RCC 7860 (cell line): ENCODE measurements around the gene LUC7L.
A peak's percentile ranks its signal among the peaks of the same experiment; 100 is the strongest.
"Not testable (repeated sequence)": the region's sequence is repeated elsewhere in the genome, so short reads cannot be mapped to it uniquely, and the experiment has no call there.

Experiments used
- DNase-seq: peaks from one replicate; pipeline ENCODE4 v3.0.0-alpha.2; 2015; ENCODE audit warnings: low spot score
- FAIRE-seq: peaks from 2 replicates; lab custom pipeline; 2012; peaks lifted over from hg19 to GRCh38; lab: Jason Lieb, UNC

The LUC7L gene, protein sequence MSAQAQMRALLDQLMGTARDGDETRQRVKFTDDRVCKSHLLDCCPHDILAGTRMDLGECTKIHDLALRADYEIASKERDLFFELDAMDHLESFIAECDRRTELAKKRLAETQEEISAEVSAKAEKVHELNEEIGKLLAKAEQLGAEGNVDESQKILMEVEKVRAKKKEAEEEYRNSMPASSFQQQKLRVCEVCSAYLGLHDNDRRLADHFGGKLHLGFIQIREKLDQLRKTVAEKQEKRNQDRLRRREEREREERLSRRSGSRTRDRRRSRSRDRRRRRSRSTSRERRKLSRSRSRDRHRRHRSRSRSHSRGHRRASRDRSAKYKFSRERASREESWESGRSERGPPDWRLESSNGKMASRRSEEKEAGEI

DNA sequence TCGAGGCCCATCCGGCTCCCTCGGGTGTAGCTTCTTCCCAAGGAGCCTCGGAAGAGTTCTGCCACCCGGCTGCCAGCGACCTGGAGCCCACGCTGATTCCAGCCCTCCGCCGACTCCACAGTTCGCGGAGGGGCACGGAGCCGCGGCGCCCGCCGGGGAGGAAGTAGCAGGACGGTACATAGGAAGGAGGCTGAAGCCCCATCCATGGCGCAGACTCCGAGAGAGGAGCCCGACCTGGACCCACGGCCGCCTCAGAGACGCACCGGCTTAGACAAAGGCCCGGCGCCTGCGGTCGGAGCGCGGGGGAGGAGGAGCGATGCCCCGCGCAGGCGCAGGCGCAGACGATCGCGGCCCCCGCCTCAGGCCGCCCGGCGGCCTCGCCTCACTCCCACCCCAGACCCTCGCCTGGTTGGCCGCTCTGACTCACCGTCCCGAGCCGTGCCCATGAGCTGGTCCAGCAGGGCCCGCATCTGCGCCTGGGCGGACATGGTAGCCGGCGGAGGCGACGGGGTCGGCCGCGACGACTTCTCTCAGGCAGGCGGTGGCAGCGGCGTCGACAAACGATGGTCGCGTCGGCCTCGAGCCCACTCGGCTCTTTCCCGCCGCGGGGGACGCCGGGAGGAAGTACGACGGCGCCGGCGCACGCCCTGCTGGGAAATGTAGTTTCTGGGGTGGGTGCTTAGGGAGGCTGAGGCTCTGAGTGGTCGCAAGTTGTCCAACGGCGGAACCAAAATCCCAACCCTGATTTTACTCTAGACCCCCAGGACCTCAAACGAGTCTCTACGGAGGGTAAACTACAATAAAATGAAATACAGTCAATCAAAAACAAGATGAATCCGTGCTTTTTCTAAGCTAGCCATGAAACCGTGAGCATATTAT lies at the start of gene LUC7L:
Gene LUC7L, minus strand, starts transcription at position 598 of the 879 bp plus-strand sequence. Its CDS starts 110 bp downstream, at position 488.
- DNase-seq (peak; percentile 60), FAIRE-seq (no peak)

DNA sequence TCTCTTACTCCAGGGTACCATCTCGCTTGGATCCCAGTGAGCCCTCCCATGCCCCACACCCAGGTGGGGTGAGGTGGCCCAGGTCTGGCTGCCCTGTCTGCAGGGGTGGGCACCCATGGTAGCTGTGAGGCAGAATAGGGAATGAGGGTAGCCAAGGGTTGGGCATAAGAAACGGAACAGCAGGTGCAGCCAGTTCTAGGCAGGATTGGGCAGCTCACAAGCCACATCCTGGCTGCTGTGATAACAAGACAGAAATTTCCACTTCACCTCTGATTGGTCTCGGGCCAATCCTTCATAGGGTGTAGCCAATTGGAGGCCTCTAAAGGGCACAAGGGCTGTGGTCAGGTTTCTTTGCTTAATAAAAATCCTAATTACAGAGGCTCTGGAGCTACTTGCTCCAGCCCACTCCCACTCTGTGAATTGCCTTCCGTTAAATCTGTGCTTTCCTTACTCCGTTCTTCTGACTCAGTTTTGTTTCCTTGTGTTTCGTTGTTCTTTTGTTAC lies 49.7 kb upstream of the LUC7L start:
- no peak for FAIRE-seq
- DNase-seq: peak; percentile 15

DNA sequence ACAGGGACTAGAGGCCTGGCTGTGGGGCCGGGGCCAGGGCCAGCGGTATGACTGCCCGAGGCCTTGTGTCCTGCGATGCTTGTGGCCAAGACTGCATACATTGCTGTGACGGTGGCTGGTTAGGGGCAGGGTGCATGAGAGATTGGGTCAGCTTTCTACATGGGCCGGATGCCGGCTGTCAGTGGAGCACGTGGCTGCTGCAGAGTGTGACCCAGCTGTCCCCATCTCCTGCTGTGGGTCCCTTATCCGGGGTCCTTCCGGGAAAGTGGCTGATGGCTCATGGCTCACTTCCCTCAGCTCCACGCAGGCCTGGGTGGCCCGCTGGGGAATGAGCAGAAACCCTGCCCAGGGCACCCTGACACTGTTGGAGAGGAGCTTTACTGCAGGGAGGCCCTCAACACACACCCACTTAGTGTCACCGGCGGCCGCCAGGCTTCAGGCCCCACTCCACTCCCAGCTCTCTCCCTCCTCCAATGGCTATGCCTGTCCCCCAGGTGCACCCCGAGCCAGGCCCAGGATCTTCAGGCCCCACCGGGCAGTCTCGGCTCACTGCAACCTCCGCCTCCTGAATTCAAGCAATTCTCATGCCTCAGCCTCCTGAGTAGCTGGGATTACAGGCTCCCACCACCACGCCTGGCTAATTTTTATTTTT lies 47.3 kb upstream of the LUC7L start:
- DNase-seq (no peak), FAIRE-seq (no peak)

DNA sequence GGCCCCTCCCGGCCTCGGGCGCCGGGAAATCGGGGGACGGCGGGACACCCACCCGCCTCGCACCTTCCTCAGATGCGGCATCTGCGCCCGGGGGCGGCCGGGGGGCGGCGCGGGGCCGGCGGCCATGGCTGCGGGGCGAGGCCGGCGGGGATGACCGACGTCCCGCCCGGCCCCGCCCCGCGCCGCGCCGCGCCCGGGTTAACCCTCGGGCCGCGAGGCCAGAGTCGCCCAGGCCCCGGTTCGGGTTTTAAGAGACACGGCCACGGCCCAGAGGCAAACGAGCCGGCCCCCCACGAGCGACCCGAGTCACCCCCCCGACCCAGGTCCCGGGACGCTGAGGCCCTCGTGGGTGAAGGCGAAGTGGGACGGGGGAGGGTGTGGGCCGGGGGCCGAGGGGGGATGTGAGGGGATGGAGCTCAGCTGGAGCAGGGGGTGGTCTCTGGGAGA lies 46.6 kb upstream of the LUC7L start, which contains the start of gene RGS11:
Gene RGS11, minus strand, starts transcription at position 159 of the 447 bp plus-strand sequence. Its CDS starts 33 bp downstream, at position 126.
- no peak for FAIRE-seq
- DNase-seq: no peak

DNA sequence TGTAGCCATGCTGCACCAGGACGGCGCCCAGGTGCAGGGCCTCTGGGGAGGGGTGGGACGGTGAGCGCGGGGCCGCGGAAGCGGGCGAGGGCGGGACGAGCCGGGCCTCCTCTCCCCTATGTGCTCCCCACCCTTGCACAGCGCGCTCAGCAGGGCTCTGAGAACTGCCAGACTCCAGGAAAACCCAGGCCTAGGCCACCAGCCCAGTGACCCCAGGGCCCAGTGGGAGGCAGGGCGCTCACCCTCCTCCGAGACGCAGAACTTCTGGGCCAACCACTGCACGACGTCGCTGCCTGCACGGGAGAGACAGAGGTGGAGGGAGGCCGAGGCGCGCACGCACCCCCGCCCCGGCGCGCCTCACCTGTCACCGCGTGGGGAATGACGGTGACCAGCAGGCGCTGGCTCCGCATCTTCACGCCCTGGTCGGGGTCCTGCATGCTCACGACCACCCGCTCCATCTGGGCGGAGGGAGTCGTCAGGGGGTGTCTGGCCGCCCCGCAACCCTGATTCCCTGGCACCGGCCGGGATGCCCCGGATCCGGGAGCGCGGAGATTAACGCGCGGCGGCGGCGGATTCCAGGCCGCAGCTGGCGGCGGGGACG lies 45.9 kb upstream of the LUC7L start:
- DNase-seq: no peak
- no peak for FAIRE-seq

DNA sequence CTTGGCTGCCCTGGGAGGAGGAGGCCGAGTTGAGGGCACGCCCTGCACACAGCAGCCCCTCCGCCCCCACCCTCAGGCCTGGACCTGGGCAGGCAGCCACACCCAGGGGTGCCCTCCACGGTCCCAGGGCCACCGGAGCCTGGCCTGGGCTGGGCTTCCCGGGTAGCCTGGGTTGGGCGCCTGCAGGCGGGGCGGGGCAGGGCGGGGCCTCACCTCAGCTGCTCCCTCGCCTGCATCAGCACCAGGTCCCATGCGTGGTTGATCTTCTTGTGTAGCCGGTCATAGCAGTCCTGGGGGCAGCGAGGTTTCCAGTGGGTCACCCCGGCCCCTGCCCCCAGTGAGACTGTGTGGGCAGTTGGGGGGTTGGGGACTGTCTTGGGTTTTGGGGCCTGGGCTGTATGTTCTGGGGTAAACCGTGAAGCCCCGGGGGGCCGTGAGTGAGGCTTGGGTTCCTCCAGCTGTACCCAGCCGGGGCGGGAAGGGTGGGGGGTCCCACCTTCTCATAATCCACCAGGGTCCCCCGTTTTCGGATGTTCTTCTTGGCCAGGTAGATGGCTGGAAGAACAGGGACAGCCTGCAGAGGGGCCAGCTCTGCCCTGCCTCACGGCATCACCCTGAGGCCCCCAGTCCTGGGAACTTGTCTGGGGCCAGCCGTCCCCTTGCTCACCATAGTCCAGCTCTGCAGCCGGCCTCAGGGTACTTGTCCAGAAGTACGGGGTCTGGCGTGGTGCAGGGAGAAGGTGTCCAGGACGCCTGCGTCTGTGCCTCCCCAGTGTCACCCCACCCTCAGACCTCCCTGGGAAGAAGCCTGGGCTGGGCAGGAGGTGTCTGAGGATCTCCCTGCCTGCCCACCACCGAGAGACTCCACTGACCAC lies 44.5 kb upstream of the LUC7L start:
- FAIRE-seq (no peak), DNase-seq (no peak)

DNA sequence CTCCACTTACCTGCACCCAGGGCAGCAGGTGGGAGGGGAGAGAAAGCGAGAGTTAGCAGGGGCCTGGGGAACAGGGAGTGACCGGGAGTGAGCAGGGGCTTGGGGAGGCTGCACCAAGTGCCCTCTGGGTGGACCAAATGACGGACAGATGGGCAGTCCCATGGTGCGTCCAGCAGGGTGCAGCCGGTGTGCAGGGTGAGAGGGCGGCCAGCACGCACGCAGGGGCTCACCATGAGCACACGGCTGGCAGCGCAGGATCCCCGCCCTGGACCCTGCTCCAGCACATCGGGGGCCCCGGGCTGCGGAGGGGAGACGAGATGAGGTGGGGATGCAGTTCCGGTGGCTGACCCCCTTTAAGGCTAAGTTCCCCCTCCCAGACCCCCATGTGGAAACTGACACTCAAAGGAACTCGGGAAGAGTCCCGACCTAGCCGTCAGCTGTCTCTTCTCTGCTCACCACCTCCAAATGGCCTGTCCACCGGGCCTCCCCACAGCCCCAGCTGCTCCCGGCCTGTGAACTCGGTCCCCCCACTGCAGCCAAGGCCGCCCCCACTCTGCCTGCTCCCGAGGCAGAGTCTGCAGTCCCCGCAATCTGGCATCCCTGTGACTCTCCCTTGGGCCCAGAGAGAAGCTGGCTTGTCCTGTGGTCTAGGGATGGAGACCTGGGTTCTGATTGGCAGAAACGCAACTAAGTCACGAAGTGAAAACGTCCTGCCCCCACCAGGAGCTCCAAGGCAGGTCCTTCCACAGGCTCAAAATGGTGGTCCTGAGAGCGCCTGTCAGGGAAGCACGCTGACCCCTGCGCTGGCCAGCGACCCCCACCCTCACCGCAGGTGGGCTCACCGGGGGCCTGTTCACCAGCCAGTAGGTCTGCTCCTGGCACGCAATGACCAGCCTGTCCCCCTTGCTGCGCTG lies 43.6 kb upstream of the LUC7L start:
- DNase-seq (no peak), FAIRE-seq (no peak)

DNA sequence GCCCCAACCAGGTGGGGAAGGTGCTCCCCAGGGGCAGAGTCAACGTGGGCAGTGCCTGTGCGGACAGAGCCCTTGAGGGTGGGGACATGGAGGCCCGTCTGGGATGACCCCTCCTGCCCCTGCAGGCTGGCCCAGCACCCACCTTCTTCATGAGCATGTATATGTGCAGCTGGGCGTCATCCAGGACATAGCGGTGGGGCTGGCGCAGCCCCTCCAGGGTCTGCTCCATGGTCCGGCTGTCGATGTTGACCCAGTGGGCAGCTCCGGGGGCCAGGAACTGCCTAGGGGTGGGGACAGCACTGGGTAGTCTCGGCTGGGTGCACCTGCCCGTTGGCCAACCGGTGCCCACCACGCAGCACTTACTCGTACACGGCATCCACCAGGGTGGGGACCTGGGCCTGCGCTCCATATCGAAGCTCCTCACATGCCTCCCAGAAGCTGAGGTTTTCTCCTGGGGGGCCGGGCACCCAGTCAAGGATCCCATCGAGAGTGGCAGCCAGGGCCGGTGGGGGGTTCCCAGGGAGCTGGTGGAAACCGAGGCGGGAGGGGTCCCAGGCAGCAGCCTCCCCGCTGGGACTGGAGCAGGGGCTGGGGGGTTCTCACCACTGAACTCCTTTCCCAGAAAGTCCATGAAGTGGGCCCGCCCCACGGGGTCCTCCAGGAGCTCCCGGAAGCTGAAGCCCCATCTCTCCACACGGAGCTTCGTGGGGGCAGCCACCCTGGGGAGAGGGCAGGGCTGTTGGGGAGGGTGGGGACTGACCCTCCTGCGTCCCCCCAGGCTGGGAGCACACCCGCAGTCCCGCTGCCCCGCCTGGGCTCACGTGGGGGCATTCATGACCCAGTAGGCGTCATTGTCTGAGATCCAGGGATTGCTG lies 41.4 kb upstream of the LUC7L start:
- no peak for FAIRE-seq
- DNase-seq: no peak

DNA sequence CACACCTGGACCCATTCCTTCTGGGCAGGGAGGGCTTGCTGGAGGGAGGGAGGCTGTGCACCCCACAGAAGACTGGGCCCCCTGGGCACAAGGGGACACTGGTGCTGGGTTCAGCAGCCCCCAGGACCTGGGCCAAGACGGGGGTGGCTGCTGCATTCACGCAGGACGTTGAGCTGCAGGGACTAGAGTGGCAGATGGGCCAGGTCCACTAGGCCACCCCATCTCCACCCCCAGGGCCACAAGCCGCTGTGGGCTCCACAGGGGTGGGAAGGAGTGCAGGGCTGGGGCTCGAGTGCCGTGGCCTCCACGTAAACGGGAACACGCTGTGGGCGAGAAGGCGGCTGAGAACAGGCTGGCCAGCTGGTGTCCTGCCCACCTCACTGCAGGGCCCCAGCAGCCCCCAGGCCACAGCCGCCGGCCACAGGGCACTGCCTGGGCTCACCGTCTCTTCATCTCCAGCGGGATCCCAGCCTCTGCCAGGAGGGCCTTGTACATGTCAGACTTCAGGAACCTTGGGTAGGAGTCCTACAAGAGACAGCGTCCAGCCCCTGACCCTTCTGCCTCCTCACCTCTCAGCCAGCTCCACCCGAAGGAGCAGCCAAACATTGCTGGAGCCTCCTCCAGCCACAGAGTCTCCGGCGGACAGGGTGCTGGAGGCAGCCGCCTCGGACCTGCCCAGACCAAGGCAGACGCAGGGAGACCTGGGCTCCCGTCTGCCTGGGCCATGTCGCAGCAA lies 40.0 kb upstream of the LUC7L start:
- FAIRE-seq (no peak), DNase-seq (no peak)

DNA sequence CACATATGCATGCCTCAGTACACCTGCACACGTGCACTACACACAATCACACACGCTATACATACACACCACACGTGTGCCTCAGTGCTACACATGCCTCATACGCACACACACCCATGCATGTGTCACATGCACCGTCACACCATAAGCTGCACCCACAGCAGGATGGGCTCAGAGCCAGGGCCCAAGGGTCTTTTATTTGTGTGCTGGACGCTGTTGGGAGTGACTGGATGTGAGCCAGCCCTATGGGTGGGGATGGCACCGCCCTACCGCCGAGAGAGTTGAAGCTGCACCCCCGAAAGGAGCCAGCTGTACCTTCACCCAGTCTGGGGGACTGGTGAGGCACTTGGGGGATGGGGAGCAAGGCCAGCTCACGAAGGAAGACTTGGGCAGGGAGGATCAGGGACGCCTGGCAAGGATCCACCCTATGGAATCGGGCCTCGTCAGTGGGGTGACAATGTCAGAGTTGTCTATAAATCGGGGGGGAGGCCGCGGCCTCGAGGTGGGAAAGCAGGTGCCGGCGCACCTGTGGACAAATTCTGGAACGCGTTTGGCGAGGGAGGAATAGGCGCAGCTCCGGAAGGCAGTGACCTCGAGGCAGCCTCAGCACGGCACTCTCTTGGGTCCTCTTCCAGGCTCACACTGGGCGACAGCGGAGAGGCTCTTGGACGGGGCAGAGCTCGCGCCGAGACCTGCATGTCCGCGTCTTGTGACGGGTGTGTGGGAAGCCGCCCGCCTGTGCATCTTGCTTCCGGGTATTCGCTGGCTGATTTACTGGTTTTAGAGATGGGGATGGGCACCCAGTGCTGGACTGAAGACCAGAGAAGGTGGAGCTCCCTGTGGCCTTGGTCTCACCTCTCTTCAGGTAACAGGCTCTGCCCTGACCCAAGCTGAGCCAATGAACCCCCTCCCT lies 39.1 kb upstream of the LUC7L start:
- FAIRE-seq (no peak), DNase-seq (no peak)

DNA sequence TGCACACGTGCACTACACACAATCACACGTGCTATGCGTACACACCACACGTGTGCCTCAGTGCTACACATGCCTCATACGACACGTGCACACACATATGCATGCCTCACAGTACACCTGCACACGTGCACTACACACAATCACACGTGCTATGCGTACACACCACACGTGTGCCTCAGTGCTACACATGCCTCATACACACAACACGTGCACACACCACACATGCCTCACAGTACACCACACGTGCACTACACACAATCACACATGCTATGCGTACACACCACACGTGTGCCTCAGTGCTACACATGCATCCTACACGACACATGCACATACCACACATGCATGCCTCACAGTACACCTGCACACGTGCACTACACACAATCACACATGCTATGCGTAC lies 38.3 kb upstream of the LUC7L start:
- DNase-seq, FAIRE-seq: not testable (repeated sequence)

DNA sequence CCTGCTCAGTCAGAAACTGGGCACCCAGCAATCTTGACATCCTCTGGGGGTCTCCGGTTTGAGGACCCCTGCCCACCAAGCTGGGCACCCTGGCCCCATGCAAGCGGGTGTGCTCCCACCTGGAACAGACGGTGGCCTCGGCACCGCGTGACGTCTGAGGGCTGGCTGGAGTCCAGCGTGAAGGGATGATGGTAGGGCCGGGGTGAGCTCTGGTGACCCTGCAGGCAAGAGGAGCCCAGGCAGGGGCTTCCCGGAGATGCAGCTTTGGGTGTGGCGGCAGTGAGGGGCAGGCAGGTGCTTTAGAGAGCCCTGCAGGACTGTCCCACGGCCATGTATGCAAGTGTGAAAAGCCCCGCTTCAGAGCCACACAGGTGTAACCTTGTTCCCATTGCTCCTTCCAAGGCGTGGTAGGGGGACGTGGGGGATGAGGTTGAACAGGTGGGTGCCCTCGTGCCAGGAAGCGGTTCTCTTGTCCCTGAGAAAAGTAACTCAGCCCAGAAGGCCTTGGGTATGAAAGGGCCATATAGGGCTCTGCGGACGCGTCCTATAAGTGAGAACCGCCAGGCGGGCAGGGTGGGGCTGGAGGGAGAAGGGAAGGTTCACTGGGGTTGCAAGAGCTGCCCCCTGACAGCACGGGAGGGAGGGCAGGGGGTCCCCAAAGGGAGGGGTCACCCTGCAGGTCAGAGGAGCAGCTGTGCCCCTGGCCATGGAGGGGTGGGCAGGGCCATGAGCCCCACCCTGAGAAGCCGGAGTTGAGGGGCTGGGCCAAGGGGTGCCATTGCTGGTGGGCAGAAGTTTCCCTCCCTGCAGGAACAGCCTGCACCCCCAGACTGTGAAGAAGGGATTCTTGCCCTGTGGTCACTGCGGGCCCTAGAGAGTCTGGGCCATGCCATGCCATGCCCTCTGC lies 37.3 kb upstream of the LUC7L start:
- DNase-seq (no peak), FAIRE-seq (no peak)

DNA sequence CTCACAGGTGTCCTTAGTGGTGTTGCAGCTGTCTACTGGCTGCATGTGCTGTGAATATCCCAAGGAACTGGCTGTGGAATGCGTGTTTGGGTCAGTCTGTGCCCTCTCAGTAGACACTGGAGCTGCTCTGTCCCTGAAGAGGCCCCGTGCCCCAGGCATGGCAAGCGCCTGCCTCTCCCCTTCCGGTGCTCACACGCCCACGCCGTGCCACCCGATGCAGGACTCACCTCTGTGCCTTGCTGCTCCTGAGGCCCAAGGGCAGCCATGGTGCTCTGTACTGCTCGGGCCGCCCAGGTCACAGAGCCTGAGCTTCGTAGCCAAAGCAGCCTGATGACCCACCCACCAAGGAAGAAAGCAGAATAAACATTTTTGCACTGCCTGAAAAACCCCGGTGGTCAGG lies 36.5 kb upstream of the LUC7L start:
- no peak for FAIRE-seq
- no peak for DNase-seq

DNA sequence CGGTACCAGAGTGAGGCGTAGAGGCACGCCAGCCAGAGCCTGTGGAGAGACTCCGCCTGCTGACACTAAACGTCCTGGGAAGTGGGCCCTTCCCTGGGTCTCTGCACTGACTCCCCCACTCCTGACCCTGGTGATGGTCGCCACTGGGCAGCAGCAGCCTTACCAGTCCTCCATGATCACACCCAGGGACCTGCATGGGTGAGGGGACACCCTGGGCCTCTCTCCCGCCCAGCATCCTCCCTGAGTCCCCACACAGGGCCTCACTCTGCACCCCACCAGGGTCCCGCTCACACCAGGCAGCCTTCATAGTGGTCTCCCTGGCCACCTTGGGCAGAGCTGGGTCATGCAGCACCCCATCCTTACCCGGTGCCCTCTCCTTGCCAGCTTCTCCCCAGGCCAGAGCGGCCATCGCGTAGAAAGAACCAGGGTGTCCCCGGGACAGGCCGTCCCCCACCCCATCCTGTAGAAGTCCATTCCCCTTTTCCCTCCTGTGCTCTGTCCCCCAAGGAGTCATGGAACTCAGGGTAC lies 35.8 kb upstream of the LUC7L start:
- FAIRE-seq (no peak), DNase-seq (no peak)
